Measurements from ENCODE around the gene TP53RK. TPM values are rescaled to one million over a fixed set of nuclear protein-coding genes. Genes with fewer than 3 reads are reported as not detected.

Gene TP53RK
- total and polyA plus RNA-seq, 2 of the 13 experiments (the other 11 are each of a cell fraction or from before 2014, with no cell fraction given): 12.9 to 25.5 TPM

DNA sequence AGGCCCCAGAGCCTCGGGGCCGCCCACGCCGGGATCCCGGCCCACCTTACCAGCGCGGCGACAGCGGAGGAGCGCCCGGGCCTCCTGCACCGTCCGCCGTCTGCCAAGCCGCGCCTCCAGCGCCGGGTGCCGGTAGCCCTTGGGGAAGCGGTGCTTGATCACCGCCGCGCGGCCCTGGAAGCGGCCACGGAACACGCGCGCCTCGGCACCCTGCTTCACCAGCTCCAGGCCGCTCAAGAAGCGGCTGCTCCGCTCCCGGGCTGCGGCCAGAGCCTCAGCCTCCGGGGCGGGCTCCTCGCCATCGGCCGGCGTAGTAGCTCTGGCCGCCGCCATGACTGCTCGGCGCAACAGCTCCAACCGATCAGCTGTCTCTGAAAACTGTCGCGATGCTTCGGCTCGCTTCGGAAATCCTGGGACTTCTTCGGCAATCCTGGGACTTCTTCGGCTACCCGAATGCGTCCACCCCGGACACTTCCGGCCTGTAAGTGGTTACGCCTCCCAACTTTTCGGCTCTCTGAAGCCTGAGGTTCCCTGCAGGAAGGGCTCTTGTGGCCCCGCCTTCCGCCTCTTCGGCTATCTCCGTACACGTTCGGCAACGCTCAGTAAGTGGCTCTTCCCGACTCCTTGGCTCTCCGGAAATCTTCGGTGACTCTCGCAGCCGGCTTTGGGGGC lies at the start of gene TP53RK (continued):
- TF ChIP-seq, protein P1, sequence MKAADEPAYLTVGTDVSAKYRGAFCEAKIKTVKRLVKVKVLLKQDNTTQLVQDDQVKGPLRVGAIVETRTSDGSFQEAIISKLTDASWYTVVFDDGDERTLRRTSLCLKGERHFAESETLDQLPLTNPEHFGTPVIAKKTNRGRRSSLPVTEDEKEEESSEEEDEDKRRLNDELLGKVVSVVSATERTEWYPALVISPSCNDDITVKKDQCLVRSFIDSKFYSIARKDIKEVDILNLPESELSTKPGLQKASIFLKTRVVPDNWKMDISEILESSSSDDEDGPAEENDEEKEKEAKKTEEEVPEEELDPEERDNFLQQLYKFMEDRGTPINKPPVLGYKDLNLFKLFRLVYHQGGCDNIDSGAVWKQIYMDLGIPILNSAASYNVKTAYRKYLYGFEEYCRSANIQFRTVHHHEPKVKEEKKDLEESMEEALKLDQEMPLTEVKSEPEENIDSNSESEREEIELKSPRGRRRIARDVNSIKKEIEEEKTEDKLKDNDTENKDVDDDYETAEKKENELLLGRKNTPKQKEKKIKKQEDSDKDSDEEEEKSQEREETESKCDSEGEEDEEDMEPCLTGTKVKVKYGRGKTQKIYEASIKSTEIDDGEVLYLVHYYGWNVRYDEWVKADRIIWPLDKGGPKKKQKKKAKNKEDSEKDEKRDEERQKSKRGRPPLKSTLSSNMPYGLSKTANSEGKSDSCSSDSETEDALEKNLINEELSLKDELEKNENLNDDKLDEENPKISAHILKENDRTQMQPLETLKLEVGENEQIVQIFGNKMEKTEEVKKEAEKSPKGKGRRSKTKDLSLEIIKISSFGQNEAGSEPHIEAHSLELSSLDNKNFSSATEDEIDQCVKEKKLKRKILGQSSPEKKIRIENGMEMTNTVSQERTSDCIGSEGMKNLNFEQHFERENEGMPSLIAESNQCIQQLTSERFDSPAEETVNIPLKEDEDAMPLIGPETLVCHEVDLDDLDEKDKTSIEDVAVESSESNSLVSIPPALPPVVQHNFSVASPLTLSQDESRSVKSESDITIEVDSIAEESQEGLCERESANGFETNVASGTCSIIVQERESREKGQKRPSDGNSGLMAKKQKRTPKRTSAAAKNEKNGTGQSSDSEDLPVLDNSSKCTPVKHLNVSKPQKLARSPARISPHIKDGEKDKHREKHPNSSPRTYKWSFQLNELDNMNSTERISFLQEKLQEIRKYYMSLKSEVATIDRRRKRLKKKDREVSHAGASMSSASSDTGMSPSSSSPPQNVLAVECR (CRISPR knock-in tag; IDR thresholded peaks at IDR 0.05; ENCODE audit: borderline replicate concordance): peak; percentile 97
- peak; percentile 87 for TF ChIP-seq CBX1 (IDR thresholded peaks at IDR 0.05; ENCODE audit: low read depth)
- no peak for TF ChIP-seq ATF7 (IDR thresholded peaks at IDR 0.05)
- TF ChIP-seq ATF7 (CRISPR knock-in tag; IDR thresholded peaks at IDR 0.05): no peak; the same call in 1 of the 2 replicates
- peak; percentile 99 for TF ChIP-seq NFKB2 (CRISPR knock-in tag; IDR thresholded peaks at IDR 0.05; ENCODE audit: borderline replicate concordance)
- TF ChIP-seq XRCC5 (optimal IDR thresholded peaks at IDR 0.05; ENCODE audit: low read length): peak; percentile 92
- TF ChIP-seq NR2F1 (CRISPR knock-in tag; IDR thresholded peaks at IDR 0.05): no peak
- TF ChIP-seq MBNL3 (CRISPR knock-in tag; conservative IDR thresholded peaks at IDR 0.05): no peak
- TF ChIP-seq NFIB (CRISPR knock-in tag; IDR thresholded peaks at IDR 0.05; ENCODE audit: borderline replicate concordance): no peak
- TF ChIP-seq ZNF709 (CRISPR knock-in tag; IDR thresholded peaks at IDR 0.05): no peak
- no peak for TF ChIP-seq SMC3 (IDR thresholded peaks at IDR 0.05; ENCODE audit: low read length)
- peak; percentile 74; the same call in 1 of the 2 replicates for TF ChIP-seq ZNF703 (CRISPR knock-in tag; IDR thresholded peaks at IDR 0.05; ENCODE audit: borderline replicate concordance)
- TF ChIP-seq ZNF124 (CRISPR knock-in tag; IDR thresholded peaks at IDR 0.05): peak; percentile 43; the same call in 1 of the 2 replicates
- TF ChIP-seq JUNB (CRISPR knock-in tag; IDR thresholded peaks at IDR 0.05; ENCODE audit: borderline replicate concordance): no peak
- TF ChIP-seq, protein P2, sequence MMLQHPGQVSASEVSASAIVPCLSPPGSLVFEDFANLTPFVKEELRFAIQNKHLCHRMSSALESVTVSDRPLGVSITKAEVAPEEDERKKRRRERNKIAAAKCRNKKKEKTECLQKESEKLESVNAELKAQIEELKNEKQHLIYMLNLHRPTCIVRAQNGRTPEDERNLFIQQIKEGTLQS (CRISPR knock-in tag; IDR thresholded peaks at IDR 0.05): no peak; the same call in none of the 2 replicates
- TF ChIP-seq, protein P3, sequence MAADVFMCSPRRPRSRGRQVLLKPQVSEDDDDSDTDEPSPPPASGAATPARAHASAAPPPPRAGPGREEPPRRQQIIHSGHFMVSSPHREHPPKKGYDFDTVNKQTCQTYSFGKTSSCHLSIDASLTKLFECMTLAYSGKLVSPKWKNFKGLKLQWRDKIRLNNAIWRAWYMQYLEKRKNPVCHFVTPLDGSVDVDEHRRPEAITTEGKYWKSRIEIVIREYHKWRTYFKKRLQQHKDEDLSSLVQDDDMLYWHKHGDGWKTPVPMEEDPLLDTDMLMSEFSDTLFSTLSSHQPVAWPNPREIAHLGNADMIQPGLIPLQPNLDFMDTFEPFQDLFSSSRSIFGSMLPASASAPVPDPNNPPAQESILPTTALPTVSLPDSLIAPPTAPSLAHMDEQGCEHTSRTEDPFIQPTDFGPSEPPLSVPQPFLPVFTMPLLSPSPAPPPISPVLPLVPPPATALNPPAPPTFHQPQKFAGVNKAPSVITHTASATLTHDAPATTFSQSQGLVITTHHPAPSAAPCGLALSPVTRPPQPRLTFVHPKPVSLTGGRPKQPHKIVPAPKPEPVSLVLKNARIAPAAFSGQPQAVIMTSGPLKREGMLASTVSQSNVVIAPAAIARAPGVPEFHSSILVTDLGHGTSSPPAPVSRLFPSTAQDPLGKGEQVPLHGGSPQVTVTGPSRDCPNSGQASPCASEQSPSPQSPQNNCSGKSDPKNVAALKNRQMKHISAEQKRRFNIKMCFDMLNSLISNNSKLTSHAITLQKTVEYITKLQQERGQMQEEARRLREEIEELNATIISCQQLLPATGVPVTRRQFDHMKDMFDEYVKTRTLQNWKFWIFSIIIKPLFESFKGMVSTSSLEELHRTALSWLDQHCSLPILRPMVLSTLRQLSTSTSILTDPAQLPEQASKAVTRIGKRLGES (CRISPR knock-in tag; IDR thresholded peaks at IDR 0.05; ENCODE audit: borderline replicate concordance): peak; percentile 33; the same call in 1 of the 2 replicates
- no peak; the same call in 1 of the 2 replicates for TF ChIP-seq ZNF121 (CRISPR knock-in tag; IDR thresholded peaks at IDR 0.05)
- TF ChIP-seq, protein P4, sequence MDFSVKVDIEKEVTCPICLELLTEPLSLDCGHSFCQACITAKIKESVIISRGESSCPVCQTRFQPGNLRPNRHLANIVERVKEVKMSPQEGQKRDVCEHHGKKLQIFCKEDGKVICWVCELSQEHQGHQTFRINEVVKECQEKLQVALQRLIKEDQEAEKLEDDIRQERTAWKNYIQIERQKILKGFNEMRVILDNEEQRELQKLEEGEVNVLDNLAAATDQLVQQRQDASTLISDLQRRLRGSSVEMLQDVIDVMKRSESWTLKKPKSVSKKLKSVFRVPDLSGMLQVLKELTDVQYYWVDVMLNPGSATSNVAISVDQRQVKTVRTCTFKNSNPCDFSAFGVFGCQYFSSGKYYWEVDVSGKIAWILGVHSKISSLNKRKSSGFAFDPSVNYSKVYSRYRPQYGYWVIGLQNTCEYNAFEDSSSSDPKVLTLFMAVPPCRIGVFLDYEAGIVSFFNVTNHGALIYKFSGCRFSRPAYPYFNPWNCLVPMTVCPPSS (IDR thresholded peaks at IDR 0.05): no peak
- no peak for TF ChIP-seq MAFF (IDR thresholded peaks at IDR 0.05; ENCODE audit: low read depth, low read length)
- no peak for TF ChIP-seq EP300 (IDR thresholded peaks at IDR 0.05; ENCODE audit: low read depth in 2 of 2, low read length in 2 of 2)
- 0 out of 2 replicates have a peak, but pooled peaks have one; percentile 8 for TF ChIP-seq EP300 (CRISPR knock-in tag; IDR thresholded peaks at IDR 0.05; ENCODE audit: borderline replicate concordance)
- TF ChIP-seq KDM4B (CRISPR knock-in tag; IDR thresholded peaks at IDR 0.05): no peak

All from HepG2 (cell line).